ENCODE data around the gene MAP2.
"Not testable (repeated sequence)": the region's sequence is repeated elsewhere in the genome, so short reads cannot be mapped to it uniquely, and the experiment has no call there.

The MAP2 gene

GRCh38 chr2:209592106-209592505 is 168.3 kb downstream of the MAP2 start:
- no peak overlapping the region for H3K27ac Mint-ChIP-seq
- H3K36me3 Mint-ChIP-seq (ENCODE audit: low read depth) = no peaks in the 10 kb centered on the region
- H3K4me3 Mint-ChIP-seq = no peak overlapping the region
- H3K27me3 Mint-ChIP-seq (ENCODE audit: low read depth) = no peaks in the 10 kb centered on the region
- H3K4me1 Mint-ChIP-seq (ENCODE audit: low read depth) = no peaks in the 10 kb centered on the region
- no peaks in the 10 kb centered on the region for H3K9me3 Mint-ChIP-seq

GRCh38 chr2:209593930-209594329 is 170.1 kb downstream of the MAP2 start:
- H3K4me1 Mint-ChIP-seq (ENCODE audit: low read depth) = no peaks in the 10 kb centered on the region
- no peaks in the 10 kb centered on the region for H3K9me3 Mint-ChIP-seq
- no peaks in the 10 kb centered on the region for H3K27me3 Mint-ChIP-seq (ENCODE audit: low read depth)
- H3K4me3 Mint-ChIP-seq = no peak overlapping the region
- no peaks in the 10 kb centered on the region for H3K36me3 Mint-ChIP-seq (ENCODE audit: low read depth)
- no peak overlapping the region for H3K27ac Mint-ChIP-seq

- Mint-ChIP-seq H3K27me3 (ENCODE audit: low read depth) (no peaks in the 10 kb centered on the region), H3K4me3 (no peak overlapping the region), H3K27ac (no peak overlapping the region), H3K36me3 (ENCODE audit: low read depth) (no peaks in the 10 kb centered on the region), H3K4me1 (ENCODE audit: low read depth) (no peaks in the 10 kb centered on the region), H3K9me3 (no peaks in the 10 kb centered on the region)
Measured at GRCh38 chr2:209596262-209596661, 172.4 kb downstream of the MAP2 start.

- not testable (repeated sequence) for H3K36me3 Mint-ChIP-seq (ENCODE audit: low read depth); H3K4me1 Mint-ChIP-seq (ENCODE audit: low read depth); H3K27ac Mint-ChIP-seq; H3K4me3 Mint-ChIP-seq; H3K9me3 Mint-ChIP-seq; H3K27me3 Mint-ChIP-seq (ENCODE audit: low read depth)
Measured at GRCh38 chr2:209598227-209598626, 174.4 kb downstream of the MAP2 start.

GRCh38 chr2:209600341-209601171 is 176.7 kb downstream of the MAP2 start:
- H3K9me3 Mint-ChIP-seq = no peaks in the 10 kb centered on the region
- no peaks in the 10 kb centered on the region for H3K4me1 Mint-ChIP-seq (ENCODE audit: low read depth)
- no peak overlapping the region for H3K27ac Mint-ChIP-seq
- no peaks in the 10 kb centered on the region for H3K27me3 Mint-ChIP-seq (ENCODE audit: low read depth)
- no peaks in the 10 kb centered on the region for H3K36me3 Mint-ChIP-seq (ENCODE audit: low read depth)
- no peak overlapping the region for H3K4me3 Mint-ChIP-seq

GRCh38 chr2:209601497-209601896 is 177.7 kb downstream of the MAP2 start:
- Mint-ChIP-seq H3K9me3 (no peaks in the 10 kb centered on the region), H3K36me3 (ENCODE audit: low read depth) (no peaks in the 10 kb centered on the region), H3K4me1 (ENCODE audit: low read depth) (no peaks in the 10 kb centered on the region), H3K27ac (no peak overlapping the region), H3K4me3 (no peak overlapping the region), H3K27me3 (ENCODE audit: low read depth) (no peaks in the 10 kb centered on the region)

- Mint-ChIP-seq H3K4me1 (ENCODE audit: low read depth) (no peaks in the 10 kb centered on the region), H3K4me3 (no peak overlapping the region), H3K27ac (no peak overlapping the region), H3K27me3 (ENCODE audit: low read depth) (no peaks in the 10 kb centered on the region), H3K36me3 (ENCODE audit: low read depth) (no peaks in the 10 kb centered on the region), H3K9me3 (no peaks in the 10 kb centered on the region)
Measured at GRCh38 chr2:209602259-209602658, 178.4 kb downstream of the MAP2 start.

- Mint-ChIP-seq H3K36me3 (ENCODE audit: low read depth) (no peaks in the 10 kb centered on the region), H3K9me3 (no peaks in the 10 kb centered on the region), H3K27ac (no peak overlapping the region), H3K27me3 (ENCODE audit: low read depth) (no peaks in the 10 kb centered on the region), H3K4me1 (ENCODE audit: low read depth) (no peaks in the 10 kb centered on the region), H3K4me3 (no peak overlapping the region)
Measured at GRCh38 chr2:209609531-209609930, 185.7 kb downstream of the MAP2 start.

GRCh38 chr2:209610631-209611030 is 186.8 kb downstream of the MAP2 start:
- Mint-ChIP-seq H3K4me3 (no peak overlapping the region), H3K36me3 (ENCODE audit: low read depth) (no peaks in the 10 kb centered on the region), H3K4me1 (ENCODE audit: low read depth) (no peaks in the 10 kb centered on the region), H3K9me3 (no peaks in the 10 kb centered on the region), H3K27me3 (ENCODE audit: low read depth) (no peaks in the 10 kb centered on the region), H3K27ac (no peak overlapping the region)

GRCh38 chr2:209613649-209614305 is 189.9 kb downstream of the MAP2 start:
- Mint-ChIP-seq H3K27me3 (ENCODE audit: low read depth) (no peaks in the 10 kb centered on the region), H3K4me3 (no peak overlapping the region), H3K27ac (no peak overlapping the region), H3K36me3 (ENCODE audit: low read depth) (no peaks in the 10 kb centered on the region), H3K9me3 (no peaks in the 10 kb centered on the region), H3K4me1 (ENCODE audit: low read depth) (no peaks in the 10 kb centered on the region)

- H3K9me3 Mint-ChIP-seq = no peaks in the 10 kb centered on the region
- no peaks in the 10 kb centered on the region for H3K36me3 Mint-ChIP-seq (ENCODE audit: low read depth)
- no peaks in the 10 kb centered on the region for H3K4me1 Mint-ChIP-seq (ENCODE audit: low read depth)
- no peaks in the 10 kb centered on the region for H3K27me3 Mint-ChIP-seq (ENCODE audit: low read depth)
- H3K27ac Mint-ChIP-seq = no peak overlapping the region
- no peak overlapping the region for H3K4me3 Mint-ChIP-seq
Measured at GRCh38 chr2:209614690-209615369, 191.0 kb downstream of the MAP2 start.

- Mint-ChIP-seq H3K27ac (no peak overlapping the region), H3K4me3 (no peak overlapping the region), H3K27me3 (ENCODE audit: low read depth) (no peaks in the 10 kb centered on the region), H3K36me3 (ENCODE audit: low read depth) (no peaks in the 10 kb centered on the region), H3K4me1 (ENCODE audit: low read depth) (no peaks in the 10 kb centered on the region), H3K9me3 (no peaks in the 10 kb centered on the region)
Measured at GRCh38 chr2:209619782-209620181, 195.9 kb downstream of the MAP2 start.

- Mint-ChIP-seq H3K27ac (no peak overlapping the region), H3K27me3 (ENCODE audit: low read depth) (no peaks in the 10 kb centered on the region), H3K4me3 (no peak overlapping the region)
Measured at GRCh38 chr2:209624192-209624938, 200.5 kb downstream of the MAP2 start.

GRCh38 chr2:209629597-209629996 is 205.8 kb downstream of the MAP2 start:
- H3K9me3 Mint-ChIP-seq = no peaks in the 10 kb centered on the region
- H3K4me1 Mint-ChIP-seq (ENCODE audit: low read depth) = no peaks in the 10 kb centered on the region
- H3K4me3 Mint-ChIP-seq = no peak overlapping the region
- no peak overlapping the region for H3K27ac Mint-ChIP-seq
- no peaks in the 10 kb centered on the region for H3K36me3 Mint-ChIP-seq (ENCODE audit: low read depth)
- no peaks in the 10 kb centered on the region for H3K27me3 Mint-ChIP-seq (ENCODE audit: low read depth)

More at GRCh38 chr2:209624192-209624938, 200.5 kb downstream of the MAP2 start:
- Mint-ChIP-seq H3K9me3 (no peaks in the 10 kb centered on the region), H3K4me1 (ENCODE audit: low read depth) (no peaks in the 10 kb centered on the region), H3K36me3 (ENCODE audit: low read depth) (no peaks in the 10 kb centered on the region)
